MM.1S (cell line): Measurements from ENCODE around the gene BEND7.
"Not testable (repeated sequence)": the region's sequence is repeated elsewhere in the genome, so short reads cannot be mapped to it uniquely, and the experiment has no call there.

Experiments used
- DNase-seq: peaks from one replicate; pipeline ENCODE4 v3.0.0-alpha.2; 2015
- H2AFZ ChIP-seq: fragments of 300-600 bp; sonication (generic); 2 replicates; pipeline ENCODE4 v1.6.0; 2016; ENCODE audit warnings: antibody characterized with exemption, low read length
- H3F3A ChIP-seq: fragments of 300-600 bp; sonication (generic); 2 replicates; pipeline ENCODE4 v1.6.1; 2016; ENCODE audit warnings: mild to moderate bottlenecking, antibody characterized with exemption, low read length, moderate library complexity, mixed read lengths; ENCODE audit not compliant: insufficient read depth
- H3K27ac ChIP-seq: fragments of 300-600 bp; sonication (generic); 2 replicates; pipeline ENCODE4 v1.5.1; 2016; ENCODE audit warnings: mild to moderate bottlenecking, low read length
- H3K27me3 ChIP-seq: fragments of 300-600 bp; sonication (generic); replicated peaks from 2 replicates; pipeline ENCODE4 v1.6.0; 2016; ENCODE audit warnings: low read length; ENCODE audit not compliant: insufficient read depth
- H3K36me3 ChIP-seq: fragments of 300-600 bp; sonication (generic); replicated peaks from 2 replicates; pipeline ENCODE4 v1.6.1; 2016; ENCODE audit warnings: mild to moderate bottlenecking, low read length, mixed read lengths; ENCODE audit not compliant: insufficient read depth
- H3K4me1 ChIP-seq: fragments of 300-600 bp; sonication (generic); 2 replicates; pipeline ENCODE4 v1.6.1; 2016; ENCODE audit warnings: low read length, mixed read lengths
- H3K4me2 ChIP-seq: fragments of 300-600 bp; sonication (generic); 2 replicates; pipeline ENCODE4 v1.6.0; 2016; ENCODE audit warnings: low read depth, low read length
- H3K4me3 ChIP-seq: fragments of 300-600 bp; sonication (generic); 2 replicates; pipeline ENCODE4 v1.5.1; 2016; ENCODE audit warnings: low read length, mixed read lengths
- H3K79me2 ChIP-seq: fragments of 300-600 bp; sonication (generic); 2 replicates; pipeline ENCODE4 v1.6.1; 2016; ENCODE audit warnings: mixed run types, low read length, mixed read lengths
- H3K9ac ChIP-seq: fragments of 300-600 bp; sonication (generic); 2 replicates; pipeline ENCODE4 v1.6.1; 2016; ENCODE audit warnings: low read length, mixed read lengths
- H3K9me2 ChIP-seq: fragments of 300-600 bp; sonication (generic); replicated peaks from 2 replicates; pipeline ENCODE4 v1.6.1; 2016; ENCODE audit warnings: mild to moderate bottlenecking, low read length, mixed read lengths; ENCODE audit not compliant: insufficient read depth
- H3K9me3 ChIP-seq: fragments of 300-600 bp; sonication (generic); replicated peaks from 2 replicates; pipeline ENCODE4 v1.6.1; 2016; ENCODE audit warnings: mild to moderate bottlenecking, low read length, mixed read lengths; ENCODE audit not compliant: insufficient read depth
- H4K20me1 ChIP-seq: fragments of 300-600 bp; sonication (generic); 2 replicates; pipeline ENCODE4 v1.6.1; 2016; ENCODE audit warnings: mild to moderate bottlenecking, low read length, moderate library complexity, mixed read lengths; ENCODE audit not compliant: insufficient read depth
- EZH2 ChIP-seq: fragments of 300-600 bp; sonication (generic); optimal IDR thresholded peaks from 2 replicates; pipeline ENCODE3; 2017; ENCODE audit warnings: low read depth, mild to moderate bottlenecking, antibody characterized with exemption, low read length, mixed read lengths
- EZH2phosphoT487 ChIP-seq: fragments of 300-600 bp; sonication (generic); IDR thresholded peaks from 2 replicates; pipeline ENCODE4 v1.6.1; 2018; ENCODE audit warnings: antibody characterized with exemption, low read length
- TF ChIP-seq, protein P1 (sequence below): fragments of 300-600 bp; sonication (generic); IDR thresholded peaks from 2 replicates; pipeline ENCODE4 v1.5.1; 2016; ENCODE audit warnings: antibody characterized with exemption, low read length, mixed read lengths

The BEND7 gene

DNA sequence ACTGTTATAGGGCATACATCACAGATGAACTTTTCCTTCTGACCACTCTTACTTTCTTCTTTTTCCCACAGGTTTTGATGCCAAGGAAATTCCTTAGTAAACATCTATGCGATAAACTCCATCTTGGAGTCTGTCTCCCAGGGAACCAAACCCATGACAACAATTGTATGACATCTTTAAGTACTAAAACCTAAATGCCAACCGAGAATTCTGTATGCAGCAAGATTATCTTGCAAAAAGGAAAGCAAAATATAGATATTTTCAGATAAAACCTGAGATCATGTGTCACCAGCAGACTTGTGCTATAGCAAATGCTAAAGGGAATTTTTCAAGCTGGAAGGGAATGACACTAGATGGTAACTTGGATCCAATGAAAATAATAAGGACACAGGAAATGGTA lies 22.0 kb upstream of the BEND7 start:
- Histone ChIP-seq H3K36me3 (no peaks in the 10 kb centered on the region), H3K27me3 (no peaks in the 10 kb centered on the region), H3K27ac (no peak overlapping the region), H3K4me2 (no peak overlapping the region), H4K20me1 (no peaks in the 10 kb centered on the region), H3F3A (no peaks in the 10 kb centered on the region), H3K4me1 (no peaks in the 10 kb centered on the region), H3K79me2 (no peaks in the 10 kb centered on the region), H3K9me2 (no peaks in the 10 kb centered on the region), H3K9me3 (no peaks in the 10 kb centered on the region), H2AFZ (no peak overlapping the region), H3K9ac (no peak overlapping the region), H3K4me3 (no peak overlapping the region)
- TF ChIP-seq EZH2 (no peak), EZH2phosphoT487 (no peak)
- TF ChIP-seq, protein P1, sequence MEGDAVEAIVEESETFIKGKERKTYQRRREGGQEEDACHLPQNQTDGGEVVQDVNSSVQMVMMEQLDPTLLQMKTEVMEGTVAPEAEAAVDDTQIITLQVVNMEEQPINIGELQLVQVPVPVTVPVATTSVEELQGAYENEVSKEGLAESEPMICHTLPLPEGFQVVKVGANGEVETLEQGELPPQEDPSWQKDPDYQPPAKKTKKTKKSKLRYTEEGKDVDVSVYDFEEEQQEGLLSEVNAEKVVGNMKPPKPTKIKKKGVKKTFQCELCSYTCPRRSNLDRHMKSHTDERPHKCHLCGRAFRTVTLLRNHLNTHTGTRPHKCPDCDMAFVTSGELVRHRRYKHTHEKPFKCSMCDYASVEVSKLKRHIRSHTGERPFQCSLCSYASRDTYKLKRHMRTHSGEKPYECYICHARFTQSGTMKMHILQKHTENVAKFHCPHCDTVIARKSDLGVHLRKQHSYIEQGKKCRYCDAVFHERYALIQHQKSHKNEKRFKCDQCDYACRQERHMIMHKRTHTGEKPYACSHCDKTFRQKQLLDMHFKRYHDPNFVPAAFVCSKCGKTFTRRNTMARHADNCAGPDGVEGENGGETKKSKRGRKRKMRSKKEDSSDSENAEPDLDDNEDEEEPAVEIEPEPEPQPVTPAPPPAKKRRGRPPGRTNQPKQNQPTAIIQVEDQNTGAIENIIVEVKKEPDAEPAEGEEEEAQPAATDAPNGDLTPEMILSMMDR = no peak
- DNase-seq = no peak

DNA sequence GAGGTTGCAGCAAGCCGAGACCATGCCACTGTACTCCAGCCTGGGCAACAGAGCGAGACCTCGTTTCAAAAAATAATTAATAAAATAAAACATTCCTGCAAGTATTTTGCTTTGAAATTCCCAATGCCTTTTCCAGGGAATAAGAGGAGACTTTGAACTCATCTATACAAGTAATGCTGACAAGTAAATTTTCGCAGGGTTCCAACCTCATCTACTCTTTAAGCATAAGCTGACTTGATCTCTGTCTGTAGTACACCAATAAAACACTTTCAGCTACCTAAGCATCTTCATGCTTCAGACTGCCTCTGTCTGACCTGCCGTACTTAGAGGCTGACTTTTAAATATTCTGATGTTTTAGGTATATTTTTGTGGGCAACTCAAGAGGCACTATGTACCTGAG lies 13.7 kb upstream of the BEND7 start:
- H3K27me3 ChIP-seq = no peaks in the 10 kb centered on the region
- no peak overlapping the region for H3K27ac ChIP-seq

DNA sequence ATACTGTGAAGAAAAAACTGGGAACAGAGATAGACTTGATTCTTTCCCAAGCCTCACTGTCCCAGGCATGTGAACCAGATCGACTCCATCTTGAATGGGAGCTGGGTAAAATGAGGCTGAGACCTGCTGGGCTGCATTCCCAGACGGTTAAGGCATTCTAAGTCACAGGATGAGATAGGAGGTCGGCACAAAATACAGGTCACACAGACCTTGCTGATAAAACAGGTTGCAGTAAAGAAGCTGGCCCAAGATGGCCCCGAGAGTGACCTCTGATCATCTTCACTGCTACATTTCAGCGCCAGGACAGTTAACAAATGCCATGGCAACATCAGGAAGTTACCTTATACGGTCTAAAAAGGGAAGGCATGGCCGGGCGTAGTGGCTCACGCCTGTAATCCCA lies 9.2 kb upstream of the BEND7 start:
- not testable (repeated sequence) for H3K4me1 ChIP-seq, H3K36me3 ChIP-seq, H3K79me2 ChIP-seq, H3F3A ChIP-seq, H3K9ac ChIP-seq, H3K4me3 ChIP-seq, DNase-seq, H3K27me3 ChIP-seq, H3K9me3 ChIP-seq, H3K27ac ChIP-seq, H2AFZ ChIP-seq, H3K4me2 ChIP-seq, H3K9me2 ChIP-seq, H4K20me1 ChIP-seq

More for the DNA sequence above, 13.7 kb upstream of the BEND7 start:
- Histone ChIP-seq H3F3A (no peaks in the 10 kb centered on the region), H3K79me2 (no peaks in the 10 kb centered on the region), H3K9ac (no peak overlapping the region), H3K9me3 (no peaks in the 10 kb centered on the region), H4K20me1 (no peaks in the 10 kb centered on the region), H3K4me3 (no peak overlapping the region), H3K36me3 (no peaks in the 10 kb centered on the region), H3K9me2 (no peaks in the 10 kb centered on the region), H2AFZ (no peak overlapping the region), H3K4me1 (no peaks in the 10 kb centered on the region), H3K4me2 (no peak overlapping the region)
- TF ChIP-seq EZH2phosphoT487 (no peak), EZH2 (no peak)
- TF ChIP-seq, protein P1 = no peak
- no peak for DNase-seq

DNA sequence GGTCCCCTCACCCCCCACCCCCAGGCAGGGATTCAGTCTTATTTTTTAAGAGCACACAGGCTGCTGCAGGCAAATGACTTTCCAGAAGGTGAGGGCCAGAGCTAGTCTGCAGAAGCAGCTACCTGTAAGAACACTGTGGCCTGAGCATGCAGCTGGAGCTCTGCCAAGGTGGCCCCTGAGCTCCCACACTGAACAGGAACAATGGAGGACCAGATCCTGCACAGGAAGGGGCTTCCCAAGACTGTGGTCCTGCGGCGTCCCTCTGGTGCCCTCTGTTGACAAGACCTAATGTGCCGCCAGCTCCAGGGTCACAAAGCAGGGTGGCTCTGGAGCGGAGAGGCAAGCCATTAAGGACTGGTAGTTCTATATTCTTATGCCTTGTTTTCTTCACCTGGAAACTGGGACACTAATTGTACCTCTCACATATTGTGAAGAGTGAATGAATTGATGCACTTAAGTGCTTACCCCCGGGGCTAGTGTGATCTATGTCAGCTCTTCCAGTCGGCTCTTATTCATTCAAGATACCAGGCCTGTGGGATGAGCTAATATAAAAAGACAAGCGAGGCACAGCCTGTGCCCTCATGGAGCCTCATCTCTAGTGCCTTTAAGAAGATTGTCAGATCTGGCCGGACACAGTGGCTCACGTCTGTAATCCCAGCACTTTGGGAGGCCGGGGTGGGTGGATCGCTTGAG lies 8.0 kb upstream of the BEND7 start:
- Histone ChIP-seq H3K27ac (no peak overlapping the region), H3K4me1 (no peaks in the 10 kb centered on the region), H3K9ac (no peak overlapping the region), H3K4me2 (no peak overlapping the region), H2AFZ (no peak overlapping the region), H3K4me3 (no peak overlapping the region), H4K20me1 (no peaks in the 10 kb centered on the region), H3K36me3 (no peaks in the 10 kb centered on the region), H3K9me3 (no peaks in the 10 kb centered on the region), H3K27me3 (no peaks in the 10 kb centered on the region), H3F3A (no peaks in the 10 kb centered on the region), H3K79me2 (no peaks in the 10 kb centered on the region), H3K9me2 (no peaks in the 10 kb centered on the region)
- DNase-seq = peak; percentile 25
- TF ChIP-seq, protein P1 = peak; percentile 37
- TF ChIP-seq EZH2 = no peak
